RWPE1 (cell line): ENCODE data around the gene CT45A1.
"Not testable (repeated sequence)": the region's sequence is repeated elsewhere in the genome, so short reads cannot be mapped to it uniquely, and the experiment has no call there.

Source experiments
- CTCF ChIA-PET: fragments of 350-600 bp; sonication (Branson Sonifier 250); formaldehyde crosslinking; extraction: SDS; loops from one replicate; lab custom pipeline; 2021; lab: Yijun Ruan, JAX
- POLR2A ChIA-PET: fragments of 400-600 bp; formaldehyde crosslinking; extraction: SDS; loops from one replicate; lab custom pipeline; 2020; ENCODE audit warnings: antibody characterized with exemption; ENCODE audit not compliant: low non-redundant PET; lab: Yijun Ruan, JAX
- DNase-seq: peaks from one replicate; pipeline ENCODE4 v3.0.0; 2012; ENCODE audit warnings: low spot score
- H3K27ac ChIP-seq: fragments of 450-650 bp; 2 replicates; pipeline ENCODE4 v1.5.1; 2017
- CTCF ChIP-seq: fragments of 450-650 bp; conservative IDR thresholded peaks from 2 replicates; pipeline ENCODE4 v1.5.1; 2017; ENCODE audit warnings: low read depth, mild to moderate bottlenecking

The CT45A1 gene, protein sequence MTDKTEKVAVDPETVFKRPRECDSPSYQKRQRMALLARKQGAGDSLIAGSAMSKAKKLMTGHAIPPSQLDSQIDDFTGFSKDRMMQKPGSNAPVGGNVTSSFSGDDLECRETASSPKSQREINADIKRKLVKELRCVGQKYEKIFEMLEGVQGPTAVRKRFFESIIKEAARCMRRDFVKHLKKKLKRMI

DNA sequence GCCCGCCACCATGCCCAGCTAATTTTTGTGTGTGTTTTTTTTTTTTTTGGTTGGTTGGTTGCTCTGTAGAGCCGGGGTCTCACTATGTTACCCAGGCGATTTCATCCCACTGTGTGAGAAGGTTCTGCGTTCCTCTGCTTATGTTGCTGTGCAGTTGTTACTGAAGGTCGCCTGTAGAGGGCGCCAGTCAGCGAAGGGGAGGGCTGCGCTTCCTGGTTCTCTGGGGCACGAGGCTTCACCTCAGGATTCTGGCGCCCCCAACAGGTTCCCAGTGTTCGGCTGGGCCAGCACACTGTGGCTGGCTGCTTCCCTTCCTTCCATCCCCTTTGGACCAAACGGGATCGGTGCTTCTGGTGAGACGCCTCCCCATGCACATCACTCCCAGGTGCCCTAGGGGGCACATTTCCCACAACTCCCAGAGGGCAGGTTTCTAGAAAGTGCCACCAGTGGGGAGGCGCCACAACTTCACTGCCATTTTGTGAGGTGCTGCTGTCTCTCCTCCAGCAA, at the start of gene CT45A1:
Gene CT45A1, plus strand, starts transcription at position 457 of the 507 bp plus-strand sequence. CDS start 5,302 bp downstream, outside the sequence.
- H3K27ac ChIP-seq, POLR2A ChIA-PET, DNase-seq, CTCF ChIA-PET: not testable (repeated sequence)

GRCh38 chrX:135672979-135673378, 40.5 kb upstream of the CT45A1 start:
- H3K27ac ChIP-seq, CTCF ChIA-PET, POLR2A ChIA-PET, DNase-seq: not testable (repeated sequence)

DNA sequence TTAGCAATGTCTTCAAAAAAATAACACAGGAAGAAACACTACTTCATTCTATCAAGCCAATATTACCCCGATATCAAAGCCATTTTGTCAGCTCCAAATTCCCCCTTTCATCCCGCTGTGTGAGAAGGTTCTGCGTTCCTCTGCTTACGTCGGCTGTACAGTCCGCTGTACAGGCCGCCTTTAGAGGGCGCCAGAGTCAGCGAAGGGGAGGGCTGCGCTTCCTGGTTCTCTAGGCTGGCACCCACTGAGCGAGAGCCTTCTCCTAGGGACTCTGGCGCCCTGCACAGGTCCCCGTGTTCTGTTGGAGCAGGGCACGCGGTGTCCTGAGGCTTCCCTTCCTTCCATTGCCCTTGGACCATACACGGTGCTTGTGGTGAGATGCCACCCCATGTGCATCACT, 25.3 kb upstream of the CT45A1 start:
- no peak for DNase-seq
- CTCF ChIA-PET, result interaction anchor here (0.7 kb wide), 1 partner anchor 173 kb away, joined by 4 read pairs; no protein-coding TSS in a partner anchor
- POLR2A ChIA-PET, result no interaction called here
- TF ChIP-seq CTCF, result no peak
- no peak overlapping the region for H3K27ac ChIP-seq

- no peak overlapping the region for H3K27ac ChIP-seq
- no peak for DNase-seq
- POLR2A ChIA-PET, result no interaction called here
- TF ChIP-seq CTCF, result no peak
- CTCF ChIA-PET, result no interaction called here
Observed at GRCh38 chrX:135695471-135695870, 18.0 kb upstream of the CT45A1 start.

DNA sequence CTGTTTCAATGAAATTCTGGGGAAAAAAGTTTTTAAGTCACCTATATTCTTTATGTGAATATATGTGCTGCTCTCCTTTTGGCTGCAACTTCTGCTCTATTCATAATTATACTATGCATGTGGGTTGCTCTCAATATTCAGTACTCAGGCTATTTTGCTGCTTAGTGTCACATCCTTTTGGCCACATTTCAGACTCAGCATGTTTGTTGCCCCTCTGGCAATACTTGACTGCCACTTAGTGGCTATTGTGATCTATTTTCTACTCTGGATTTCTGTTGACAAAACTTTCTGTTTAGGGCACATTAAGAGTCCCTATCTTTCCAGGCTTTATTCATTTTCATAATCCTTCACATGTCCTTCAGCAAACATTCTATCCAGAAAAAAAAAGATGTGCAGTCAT, 15.8 kb upstream of the CT45A1 start:
- no peak for TF ChIP-seq CTCF
- DNase-seq, result no peak
- ChIA-PET CTCF (interaction anchor here (0.7 kb wide), 1 partner anchor 930 kb away, joined by 3 read pairs; no protein-coding TSS in a partner anchor), POLR2A (no interaction called here)
- H3K27ac ChIP-seq, result no peak overlapping the region

DNA sequence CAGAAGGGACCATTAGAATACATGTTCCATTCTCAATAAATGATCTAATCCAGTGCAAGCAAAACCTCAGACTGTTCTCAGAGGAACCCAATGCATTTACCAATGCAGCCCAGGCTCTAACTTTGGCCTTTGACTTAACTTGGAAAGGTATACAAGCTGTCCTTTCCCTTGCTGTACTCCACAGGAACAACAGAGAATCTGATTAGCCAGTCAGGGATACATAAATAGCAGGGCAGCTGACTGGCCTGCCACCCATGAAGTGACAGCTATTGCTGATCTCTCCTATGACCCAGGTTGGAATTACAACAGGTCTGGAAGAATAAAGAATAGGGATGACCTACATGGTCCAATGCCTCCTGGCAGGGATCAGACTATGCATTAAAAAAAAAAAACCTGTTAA, 14.5 kb upstream of the CT45A1 start:
- CTCF ChIA-PET, result no interaction called here

DNA sequence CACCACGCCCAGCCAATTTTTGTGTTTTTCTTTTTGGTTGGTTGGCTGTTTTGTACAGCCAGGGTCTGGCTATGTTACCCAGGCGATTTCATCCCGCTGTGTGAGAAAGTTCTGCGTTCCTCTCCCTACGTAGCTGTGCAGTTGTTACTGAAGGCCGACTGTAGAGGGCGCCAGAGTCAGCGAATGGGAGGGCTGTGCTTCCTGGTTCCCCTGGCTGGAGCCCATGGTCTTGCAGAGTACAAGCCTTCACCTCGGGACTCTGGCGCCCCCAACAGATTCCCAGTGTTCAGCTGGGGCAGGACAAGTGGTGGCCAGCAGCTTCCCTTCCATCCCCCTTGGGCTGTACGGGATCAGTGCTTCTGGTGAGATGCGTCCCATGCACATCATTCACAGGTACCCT, 5.6 kb upstream of the CT45A1 start:
- ChIA-PET CTCF (no interaction called here), POLR2A (no interaction called here)
- TF ChIP-seq CTCF, result no peak
- no peak for DNase-seq
- no peak overlapping the region for H3K27ac ChIP-seq

More for the DNA sequence above, 14.5 kb upstream of the CT45A1 start:
- DNase-seq, result no peak
- TF ChIP-seq CTCF, result no peak
- POLR2A ChIA-PET, result no interaction called here
- no peak overlapping the region for H3K27ac ChIP-seq

- H3K27ac ChIP-seq, result no peak overlapping the region
- DNase-seq, result no peak
- ChIA-PET CTCF (no interaction called here), POLR2A (no interaction called here)
- no peak for TF ChIP-seq CTCF
Observed at GRCh38 chrX:135713795-135714194, 356 bp downstream of the CT45A1 start.

- POLR2A ChIA-PET, result not testable (repeated sequence)
Observed at GRCh38 chrX:135734666-135735065, 21.2 kb downstream of the CT45A1 start.

More at GRCh38 chrX:135734666-135735065, 21.2 kb downstream of the CT45A1 start:
- DNase-seq, H3K27ac ChIP-seq, CTCF ChIA-PET: not testable (repeated sequence)
